ENCODE results near the gene GPR34. TPM values are rescaled to one million over a fixed set of nuclear protein-coding genes. Genes with fewer than 3 reads are reported as not detected.
"Not testable (repeated sequence)": the region's sequence is repeated elsewhere in the genome, so short reads cannot be mapped to it uniquely, and the experiment has no call there.

The GPR34 gene, protein sequence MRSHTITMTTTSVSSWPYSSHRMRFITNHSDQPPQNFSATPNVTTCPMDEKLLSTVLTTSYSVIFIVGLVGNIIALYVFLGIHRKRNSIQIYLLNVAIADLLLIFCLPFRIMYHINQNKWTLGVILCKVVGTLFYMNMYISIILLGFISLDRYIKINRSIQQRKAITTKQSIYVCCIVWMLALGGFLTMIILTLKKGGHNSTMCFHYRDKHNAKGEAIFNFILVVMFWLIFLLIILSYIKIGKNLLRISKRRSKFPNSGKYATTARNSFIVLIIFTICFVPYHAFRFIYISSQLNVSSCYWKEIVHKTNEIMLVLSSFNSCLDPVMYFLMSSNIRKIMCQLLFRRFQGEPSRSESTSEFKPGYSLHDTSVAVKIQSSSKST
- total RNA-seq: 10 to 100 TPM; 16.9 to 35.4 TPM
- long read RNA-seq, donor 1, transcript GPR34-202 (3 exons, 1,928 nt): major isoform, 6 of 9 reads
- long read RNA-seq, donor 1, partial matches to known transcripts: 0 of 9 reads
- long read RNA-seq, donor 1, other reads (novel, unspliced or antisense): 3 of 9 reads
- long read RNA-seq, donor 2, transcript GPR34-202 (3 exons, 1,928 nt): major isoform, 7 of 8 reads
- long read RNA-seq, donor 2, partial matches to known transcripts: 0 of 8 reads
- long read RNA-seq, donor 2, other reads (novel, unspliced or antisense): 1 of 8 reads

- no peak for DNase-seq (ENCODE audit: low spot score)
- intact Hi-C loops (cut with DNase I): no loop called here
Observed at GRCh38 chrX:41688835-41689234, at the start of gene GPR34. TSS of gene GPR34 (plus strand) at chrX:41688973. CDS start at chrX:41695634, 6,661 bp downstream.

DNA sequence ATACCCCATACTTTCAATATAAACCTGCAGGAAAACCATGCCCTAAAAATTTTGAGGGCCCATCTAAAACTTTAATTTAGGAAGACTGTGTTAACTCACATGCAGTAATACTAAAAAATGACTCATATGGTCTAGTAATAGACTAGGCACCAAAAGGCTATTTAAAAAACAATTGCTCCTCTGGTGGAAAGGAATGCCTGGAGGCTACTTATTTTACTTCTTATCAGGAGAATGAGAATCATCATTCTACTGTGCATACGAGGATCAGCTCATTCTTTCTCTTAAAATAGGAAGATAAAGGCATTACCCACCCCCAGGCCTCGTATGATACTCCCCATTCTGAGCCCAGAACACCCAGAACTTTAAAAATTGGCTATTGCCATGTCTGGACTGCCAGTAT is 42.6 kb upstream of the GPR34 start:
- intact Hi-C loops (cut with DNase I); DNase-seq (ENCODE audit: low spot score): not testable (repeated sequence)

DNA sequence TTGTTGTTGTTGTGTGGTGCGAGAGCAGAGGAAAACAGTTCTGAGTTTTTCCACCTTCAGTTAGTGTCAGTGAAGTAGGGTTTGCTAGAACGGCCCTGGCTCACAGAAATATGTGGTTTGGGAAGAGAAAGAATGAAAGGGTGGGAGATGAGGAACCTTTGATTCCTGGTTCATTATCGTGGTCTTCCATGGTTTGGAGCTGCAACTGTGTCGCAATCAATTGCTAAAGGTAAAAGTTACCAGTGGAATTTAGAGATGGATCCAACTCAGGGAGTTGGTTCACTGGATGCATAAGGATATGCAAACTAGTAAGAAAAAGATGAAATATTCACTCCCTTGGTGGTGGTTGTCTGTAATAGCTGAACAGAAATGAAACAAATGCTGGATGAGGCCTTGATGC is 35.6 kb upstream of the GPR34 start:
- DNase-seq (ENCODE audit: low spot score): no peak
- intact Hi-C loops (cut with DNase I): no loop called here

GRCh38 chrX:41655101-41655500 is 33.7 kb upstream of the GPR34 start:
- no peak for DNase-seq (ENCODE audit: low spot score)
- intact Hi-C loops (cut with DNase I): no loop called here

DNA sequence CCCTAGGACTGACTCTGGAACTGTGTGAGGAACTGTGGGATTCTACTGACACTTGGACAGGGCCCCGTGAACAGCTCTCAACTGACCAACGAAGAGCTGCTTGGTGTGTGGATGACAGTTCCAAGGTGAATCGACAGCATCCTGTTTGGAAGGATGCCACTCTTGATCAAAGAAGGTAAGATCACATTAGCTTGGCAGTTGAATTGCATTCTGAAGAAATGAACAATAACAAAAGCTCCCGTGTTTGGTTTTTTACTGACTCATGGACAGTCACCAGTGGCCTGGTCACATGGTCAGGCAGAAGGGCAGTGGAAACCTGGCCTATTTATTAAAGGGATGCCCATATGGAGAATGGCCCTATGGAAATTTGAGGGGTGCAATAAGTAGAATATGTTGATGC is 33.1 kb upstream of the GPR34 start:
- no peak for DNase-seq (ENCODE audit: low spot score)
- intact Hi-C loops (cut with DNase I): no loop called here

GRCh38 chrX:41661366-41662095 is 27.2 kb upstream of the GPR34 start:
- no peak for DNase-seq (ENCODE audit: low spot score)
- intact Hi-C loops (cut with DNase I): no loop called here

DNA sequence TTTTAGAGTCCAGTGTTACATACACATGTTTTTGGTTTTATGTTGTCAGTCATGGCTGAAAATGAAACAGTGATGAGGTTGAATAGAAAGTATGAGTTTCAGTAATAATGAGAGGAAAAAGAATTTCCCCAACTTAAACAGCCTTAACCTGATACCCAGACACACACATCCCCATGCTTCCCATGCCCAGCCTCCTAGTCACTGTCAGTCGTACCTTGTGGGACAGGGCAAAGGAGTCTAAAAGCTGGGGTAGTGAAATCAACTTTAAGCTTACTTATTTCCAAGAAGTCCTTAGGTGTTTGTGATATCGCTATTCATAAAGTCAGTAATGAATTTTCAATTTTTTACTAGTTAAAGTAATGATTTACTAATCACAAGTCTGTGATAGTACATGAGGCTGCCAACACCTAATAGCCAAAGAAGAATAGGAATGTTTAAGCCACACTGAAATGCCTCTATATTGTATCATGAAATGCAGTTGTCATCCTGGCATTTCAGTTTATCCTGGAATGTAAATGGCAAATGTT is 24.3 kb upstream of the GPR34 start:
- intact Hi-C loops (cut with DNase I): no loop called here
- DNase-seq (ENCODE audit: low spot score): no peak

DNA sequence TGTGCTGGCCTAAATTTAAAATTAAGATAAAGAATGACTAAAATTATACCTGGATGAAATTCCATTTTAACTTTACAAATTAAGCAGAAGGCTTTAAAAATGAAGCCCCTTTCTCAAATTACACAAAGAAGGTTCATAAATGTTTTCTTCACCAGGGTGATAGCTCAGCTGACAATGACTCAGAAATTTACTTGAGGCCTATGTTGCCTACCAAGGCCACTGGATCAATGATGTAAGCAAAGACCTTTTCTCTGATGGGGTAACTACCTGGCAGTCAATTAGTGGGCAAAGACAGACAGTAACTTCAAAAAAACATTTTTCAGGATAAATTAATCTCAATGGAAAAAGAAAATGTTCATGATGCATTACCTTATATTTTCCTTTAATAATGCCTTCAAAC is 23.9 kb upstream of the GPR34 start:
- no peak for DNase-seq (ENCODE audit: low spot score)
- intact Hi-C loops (cut with DNase I): no loop called here

- DNase-seq (ENCODE audit: low spot score): no peak
- intact Hi-C loops (cut with DNase I): no loop called here
Observed at GRCh38 chrX:41665686-41666085, 23.1 kb upstream of the GPR34 start.

GRCh38 chrX:41666251-41666650 is 22.5 kb upstream of the GPR34 start:
- DNase-seq (ENCODE audit: low spot score): no peak
- intact Hi-C loops (cut with DNase I): no loop called here

GRCh38 chrX:41667631-41668030 is 21.1 kb upstream of the GPR34 start:
- no peak for DNase-seq (ENCODE audit: low spot score)
- intact Hi-C loops (cut with DNase I): no loop called here

DNA sequence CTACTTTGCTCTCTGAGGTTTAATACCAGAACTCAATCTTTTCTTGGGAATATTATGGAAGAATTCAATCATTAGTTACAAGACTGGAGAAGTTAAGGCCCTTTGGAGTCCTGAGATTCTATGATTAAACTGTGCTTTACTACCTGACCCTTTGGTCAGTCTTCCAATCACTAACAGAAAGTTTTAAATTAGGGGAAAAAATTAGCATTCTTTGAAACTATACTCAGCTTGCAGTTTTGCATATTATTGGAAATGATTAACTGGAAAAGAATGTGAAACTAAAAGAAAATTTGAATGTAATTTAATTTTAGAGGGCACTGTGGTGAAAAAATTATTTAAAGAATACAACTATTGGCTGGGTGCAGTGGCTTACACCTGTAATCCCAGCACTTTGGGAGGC is 18.7 kb upstream of the GPR34 start:
- intact Hi-C loops (cut with DNase I): no loop called here
- no peak for DNase-seq (ENCODE audit: low spot score)

GRCh38 chrX:41671082-41671481 is 17.7 kb upstream of the GPR34 start:
- no peak for DNase-seq (ENCODE audit: low spot score)
- intact Hi-C loops (cut with DNase I): no loop called here

GRCh38 chrX:41672643-41673042 is 16.1 kb upstream of the GPR34 start:
- intact Hi-C loops (cut with DNase I): no loop called here
- no peak for DNase-seq (ENCODE audit: low spot score)

- DNase-seq (ENCODE audit: low spot score); intact Hi-C loops (cut with DNase I): not testable (repeated sequence)
Observed at GRCh38 chrX:41676361-41676760, 12.4 kb upstream of the GPR34 start.

GRCh38 chrX:41677183-41678060 is 11.4 kb upstream of the GPR34 start:
- DNase-seq (ENCODE audit: low spot score): no peak
- intact Hi-C loops (cut with DNase I): no loop called here

- intact Hi-C loops (cut with DNase I): no loop called here
- no peak for DNase-seq (ENCODE audit: low spot score)
Observed at GRCh38 chrX:41684138-41684537, 4.6 kb upstream of the GPR34 start.

DNA sequence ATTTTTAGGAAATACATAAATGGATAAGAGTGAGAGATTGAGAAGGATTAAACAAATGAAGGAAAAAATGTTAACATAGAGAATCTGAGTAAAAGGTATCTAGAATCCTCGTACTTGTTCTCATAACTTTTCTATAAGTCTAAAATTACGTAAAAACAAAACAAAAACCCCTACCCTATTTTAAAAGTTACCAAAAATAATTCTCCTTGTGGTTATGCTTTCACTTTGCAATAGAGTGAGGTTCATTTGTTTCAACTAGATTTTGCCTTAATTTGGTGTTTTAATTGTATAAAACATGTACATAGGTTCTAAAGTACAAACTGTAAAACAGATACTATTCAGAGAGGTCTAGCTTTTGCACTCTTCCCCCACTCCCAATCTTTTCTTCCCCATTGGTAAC is 3.8 kb upstream of the GPR34 start:
- intact Hi-C loops (cut with DNase I): no loop called here
- no peak for DNase-seq (ENCODE audit: low spot score)

DNA sequence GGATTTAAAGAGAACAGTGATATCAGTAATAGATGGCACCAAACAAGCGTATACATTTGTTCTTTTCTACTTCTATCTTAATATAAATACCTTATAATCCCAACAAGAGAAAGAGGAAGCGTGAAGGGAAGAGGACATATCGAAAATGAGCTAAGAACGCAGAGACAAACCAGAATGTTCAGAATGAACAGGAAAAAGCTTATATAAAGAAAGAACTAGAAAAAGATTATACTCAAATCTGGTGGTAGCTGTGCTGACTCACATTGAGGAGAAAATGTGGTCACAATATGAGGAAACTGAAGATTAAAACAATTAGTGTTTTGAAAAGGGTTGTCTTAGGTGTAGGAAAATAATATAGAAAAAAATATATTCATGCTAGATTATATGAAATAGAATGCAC is 2.0 kb upstream of the GPR34 start:
- intact Hi-C loops (cut with DNase I): no loop called here
- no peak for DNase-seq (ENCODE audit: low spot score)

Measured in posterior vena cava (tissue), 2 donors.